Thyroid gland (tissue), 4 donors: ENCODE data around the gene TMEM130.

Experiments
- POLR2A ChIP-seq, 2 donors: fragments of 450-650 bp; IDR thresholded peaks; one replicate each; pipeline ENCODE4 v1.6.1; 2017; ENCODE audit warnings: antibody characterized with exemption in 2 of 2, mild to moderate bottlenecking in 2 of 2, moderate library complexity in 1 of 2
- TF ChIP-seq, protein P1 (sequence below), 6 experiments: fragments of 200-600 bp in 3 of 6; fragments of 450-650 bp in 3 of 6; sonication (generic) in 3 of 6; IDR thresholded peaks; one replicate each; pipeline ENCODE4 v1.5.1; 2016 to 2019; ENCODE audit warnings: antibody characterized with exemption in 6 of 6, mild to moderate bottlenecking in 2 of 6, inconsistent platforms in 1 of 6, moderate library complexity in 1 of 6

DNA sequence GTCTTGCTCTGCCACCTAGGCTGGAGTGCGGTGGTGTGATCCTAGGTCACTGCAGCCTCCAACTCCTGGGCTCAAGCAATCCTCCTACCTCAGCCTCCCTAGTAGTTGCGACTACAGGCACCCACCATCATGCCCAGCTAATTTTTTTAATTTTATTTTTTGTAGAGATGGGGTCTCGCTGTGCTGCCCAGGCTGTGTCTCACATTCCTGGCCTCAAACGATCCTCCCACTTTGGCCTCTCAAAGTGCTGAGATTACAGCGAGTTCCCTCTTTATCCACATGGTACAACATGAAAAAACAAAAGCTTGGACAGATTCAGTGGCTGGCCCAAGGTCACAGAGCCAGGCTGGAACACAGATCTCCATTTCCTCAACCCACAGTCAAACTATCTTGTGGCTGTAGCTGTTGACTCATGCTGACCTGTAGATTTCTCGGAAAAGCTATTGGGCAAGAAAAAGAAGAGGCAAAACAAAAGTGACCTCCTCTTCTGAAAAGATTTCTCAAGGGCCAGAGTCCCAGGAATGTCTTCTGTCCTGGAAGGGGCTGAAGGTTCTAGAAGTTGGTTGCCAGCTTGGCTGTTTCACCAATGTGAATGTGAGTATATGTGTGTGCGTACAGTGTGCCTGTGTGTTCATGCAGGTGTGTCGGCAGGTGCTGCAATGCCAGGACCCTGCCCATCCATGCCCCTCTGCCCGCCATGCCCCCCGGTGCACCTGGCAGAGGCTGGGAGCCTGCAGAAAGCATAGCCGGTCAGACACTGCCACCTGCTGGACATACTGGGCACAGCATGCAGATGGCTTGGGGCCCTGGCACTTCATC lies 28.4 kb downstream of the TMEM130 start:
- TF ChIP-seq, protein P1, sequence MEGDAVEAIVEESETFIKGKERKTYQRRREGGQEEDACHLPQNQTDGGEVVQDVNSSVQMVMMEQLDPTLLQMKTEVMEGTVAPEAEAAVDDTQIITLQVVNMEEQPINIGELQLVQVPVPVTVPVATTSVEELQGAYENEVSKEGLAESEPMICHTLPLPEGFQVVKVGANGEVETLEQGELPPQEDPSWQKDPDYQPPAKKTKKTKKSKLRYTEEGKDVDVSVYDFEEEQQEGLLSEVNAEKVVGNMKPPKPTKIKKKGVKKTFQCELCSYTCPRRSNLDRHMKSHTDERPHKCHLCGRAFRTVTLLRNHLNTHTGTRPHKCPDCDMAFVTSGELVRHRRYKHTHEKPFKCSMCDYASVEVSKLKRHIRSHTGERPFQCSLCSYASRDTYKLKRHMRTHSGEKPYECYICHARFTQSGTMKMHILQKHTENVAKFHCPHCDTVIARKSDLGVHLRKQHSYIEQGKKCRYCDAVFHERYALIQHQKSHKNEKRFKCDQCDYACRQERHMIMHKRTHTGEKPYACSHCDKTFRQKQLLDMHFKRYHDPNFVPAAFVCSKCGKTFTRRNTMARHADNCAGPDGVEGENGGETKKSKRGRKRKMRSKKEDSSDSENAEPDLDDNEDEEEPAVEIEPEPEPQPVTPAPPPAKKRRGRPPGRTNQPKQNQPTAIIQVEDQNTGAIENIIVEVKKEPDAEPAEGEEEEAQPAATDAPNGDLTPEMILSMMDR (IDR thresholded peaks at IDR 0.05): peak; percentile 85 to 97 (median 90)
- no peak for TF ChIP-seq POLR2A (IDR thresholded peaks at IDR 0.05)
